GM12891 (cell line): ENCODE data around the gene ARHGAP15.

ENCODE experiments used
- POLR2A ChIP-seq: IDR thresholded peaks from 2 replicates; pipeline ENCODE4 v1.6.1; 2011; ENCODE audit warnings: low read depth, low read length, control low read depth
- POLR2AphosphoS5 ChIP-seq: IDR thresholded peaks from 2 replicates; pipeline ENCODE4 v1.6.1; 2011; ENCODE audit warnings: low read depth, low read length, control low read depth
- POU2F2 ChIP-seq: IDR thresholded peaks from 2 replicates; pipeline ENCODE4 v1.6.1; 2011; ENCODE audit warnings: low read depth, mild to moderate bottlenecking, control low read depth, low read length, moderate library complexity
- SPI1 ChIP-seq: IDR thresholded peaks from 2 replicates; pipeline ENCODE4 v1.6.1; 2011; ENCODE audit warnings: low read depth, low read length, control low read depth
- TAF1 ChIP-seq: IDR thresholded peaks from 2 replicates; pipeline ENCODE4 v1.6.1; 2011; ENCODE audit warnings: low read depth, low read length, control low read depth

- TF ChIP-seq SPI1 = no peak
- no peak for TF ChIP-seq POLR2A
- no peak for TF ChIP-seq POLR2AphosphoS5
- TF ChIP-seq TAF1 = no peak
- no peak for TF ChIP-seq POU2F2
These were observed 27.8 kb downstream of the ARHGAP15 start for GRCh38 chr2:143157001-143157400.
